Measurements from ENCODE around the gene C9orf57.
"Not testable (repeated sequence)": the region's sequence is repeated elsewhere in the genome, so short reads cannot be mapped to it uniquely, and the experiment has no call there.

C9orf57 gene

DNA sequence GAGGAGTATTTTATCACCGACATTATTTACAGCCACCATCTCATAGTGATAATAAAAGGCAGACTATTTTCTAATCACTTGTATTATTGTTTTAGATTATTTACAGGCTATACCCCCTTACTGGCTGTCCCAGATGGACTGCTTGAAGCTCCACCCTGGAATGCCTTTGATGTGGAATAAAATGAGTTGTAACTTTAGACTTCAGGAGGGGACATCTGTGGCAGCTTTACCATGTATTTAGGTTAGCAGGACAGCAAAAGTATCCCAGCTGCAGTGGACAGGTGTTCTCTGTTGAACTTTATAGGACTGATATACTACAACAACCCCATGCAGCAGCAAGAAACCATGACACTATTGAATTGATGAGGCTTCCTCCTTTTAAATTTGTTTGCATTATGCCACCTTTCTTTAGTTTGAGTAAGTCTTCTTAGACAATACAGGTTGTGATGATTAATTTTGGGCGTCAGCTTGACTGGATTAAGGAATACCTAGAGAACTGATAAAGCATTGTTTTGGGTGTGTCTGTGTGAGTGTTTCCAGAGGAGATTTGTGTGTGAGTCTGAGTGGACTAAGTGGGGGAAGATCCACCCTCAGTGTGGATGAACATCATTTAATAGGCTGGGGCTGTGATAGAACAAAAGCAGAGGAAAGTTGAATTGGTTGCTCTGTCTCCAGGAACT is 29.2 kb upstream of the C9orf57 start:
- no peaks in the 10 kb centered on the region for H3K79me2 ChIP-seq (ENCODE audit: insufficient read depth, low read length)
- no peak for TF ChIP-seq EZH2 (IDR thresholded peaks at IDR 0.05; ENCODE audit: borderline replicate concordance, low read length)
- TF ChIP-seq, protein P1, sequence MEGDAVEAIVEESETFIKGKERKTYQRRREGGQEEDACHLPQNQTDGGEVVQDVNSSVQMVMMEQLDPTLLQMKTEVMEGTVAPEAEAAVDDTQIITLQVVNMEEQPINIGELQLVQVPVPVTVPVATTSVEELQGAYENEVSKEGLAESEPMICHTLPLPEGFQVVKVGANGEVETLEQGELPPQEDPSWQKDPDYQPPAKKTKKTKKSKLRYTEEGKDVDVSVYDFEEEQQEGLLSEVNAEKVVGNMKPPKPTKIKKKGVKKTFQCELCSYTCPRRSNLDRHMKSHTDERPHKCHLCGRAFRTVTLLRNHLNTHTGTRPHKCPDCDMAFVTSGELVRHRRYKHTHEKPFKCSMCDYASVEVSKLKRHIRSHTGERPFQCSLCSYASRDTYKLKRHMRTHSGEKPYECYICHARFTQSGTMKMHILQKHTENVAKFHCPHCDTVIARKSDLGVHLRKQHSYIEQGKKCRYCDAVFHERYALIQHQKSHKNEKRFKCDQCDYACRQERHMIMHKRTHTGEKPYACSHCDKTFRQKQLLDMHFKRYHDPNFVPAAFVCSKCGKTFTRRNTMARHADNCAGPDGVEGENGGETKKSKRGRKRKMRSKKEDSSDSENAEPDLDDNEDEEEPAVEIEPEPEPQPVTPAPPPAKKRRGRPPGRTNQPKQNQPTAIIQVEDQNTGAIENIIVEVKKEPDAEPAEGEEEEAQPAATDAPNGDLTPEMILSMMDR (IDR thresholded peaks at IDR 0.05; ENCODE audit: low read length) = no peak
- no peaks in the 10 kb centered on the region for H3F3A ChIP-seq (ENCODE audit: insufficient read depth, low read length)
- H3K4me3 ChIP-seq (ENCODE audit: low read depth, low read length, poor library complexity, severe bottlenecking) = no peak overlapping the region
- no peaks in the 10 kb centered on the region for H3K4me1 ChIP-seq (ENCODE audit: insufficient read depth, low read length, severe bottlenecking)
- H2AFZ ChIP-seq (ENCODE audit: low read length) = no peak overlapping the region
- H3K27ac ChIP-seq (ENCODE audit: low read depth, low read length, poor library complexity, severe bottlenecking) = no peak overlapping the region
- H3K27me3 ChIP-seq (ENCODE audit: insufficient read depth, low read length) = no peaks in the 10 kb centered on the region
- H4K20me1 ChIP-seq (ENCODE audit: insufficient read depth, low read length) = no peaks in the 10 kb centered on the region
- no peak overlapping the region for H3K9ac ChIP-seq (ENCODE audit: low read length)
- no peaks in the 10 kb centered on the region for H3K36me3 ChIP-seq (ENCODE audit: insufficient read depth, low read length)
- no peaks in the 10 kb centered on the region for H3K9me3 ChIP-seq (ENCODE audit: low read length)
- H3K4me2 ChIP-seq (ENCODE audit: low read length) = no peak overlapping the region
- no peaks in the 10 kb centered on the region for H3K9me2 ChIP-seq (ENCODE audit: low read depth, low read length)

DNA sequence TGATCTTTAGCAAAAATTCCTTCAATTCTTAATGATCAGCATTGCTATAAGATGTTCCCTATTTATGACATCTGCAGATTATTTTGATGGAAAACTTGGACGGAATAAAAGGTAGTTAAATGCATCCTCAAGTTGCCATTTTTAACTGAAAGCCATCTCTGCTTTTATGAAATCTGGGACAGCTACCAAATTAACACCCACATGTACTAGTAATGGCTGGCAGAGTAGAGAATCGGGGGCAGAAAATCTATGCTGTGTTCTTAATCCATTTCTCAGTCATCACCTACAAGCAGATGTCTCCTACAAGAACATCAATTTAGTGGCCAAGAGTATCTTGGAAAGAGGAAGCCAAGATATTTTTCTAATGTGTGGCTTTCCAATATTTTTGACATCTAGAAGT is 22.1 kb upstream of the C9orf57 start:
- no peaks in the 10 kb centered on the region for H3K9me2 ChIP-seq (ENCODE audit: low read depth, low read length)
- H2AFZ ChIP-seq (ENCODE audit: low read length) = no peak overlapping the region
- no peaks in the 10 kb centered on the region for H3K36me3 ChIP-seq (ENCODE audit: insufficient read depth, low read length)
- no peaks in the 10 kb centered on the region for H4K20me1 ChIP-seq (ENCODE audit: insufficient read depth, low read length)
- TF ChIP-seq EZH2 (IDR thresholded peaks at IDR 0.05; ENCODE audit: borderline replicate concordance, low read length) = no peak
- TF ChIP-seq, protein P1 (IDR thresholded peaks at IDR 0.05; ENCODE audit: low read length) = no peak
- no peak overlapping the region for H3K27ac ChIP-seq (ENCODE audit: low read depth, low read length, poor library complexity, severe bottlenecking)
- no peaks in the 10 kb centered on the region for H3K9me3 ChIP-seq (ENCODE audit: low read length)
- no peak overlapping the region for H3K9ac ChIP-seq (ENCODE audit: low read length)
- no peaks in the 10 kb centered on the region for H3K27me3 ChIP-seq (ENCODE audit: insufficient read depth, low read length)
- H3K4me1 ChIP-seq (ENCODE audit: insufficient read depth, low read length, severe bottlenecking) = no peaks in the 10 kb centered on the region
- H3K79me2 ChIP-seq (ENCODE audit: insufficient read depth, low read length) = no peaks in the 10 kb centered on the region
- no peaks in the 10 kb centered on the region for H3F3A ChIP-seq (ENCODE audit: insufficient read depth, low read length)
- no peak overlapping the region for H3K4me2 ChIP-seq (ENCODE audit: low read length)
- H3K4me3 ChIP-seq (ENCODE audit: low read depth, low read length, poor library complexity, severe bottlenecking) = no peak overlapping the region

GRCh38 chr9:72074666-72075065 is 14.3 kb upstream of the C9orf57 start:
- not testable (repeated sequence) for H3K4me2 ChIP-seq (ENCODE audit: low read length); H3K4me1 ChIP-seq (ENCODE audit: insufficient read depth, low read length, severe bottlenecking); H3K27me3 ChIP-seq (ENCODE audit: insufficient read depth, low read length); H3F3A ChIP-seq (ENCODE audit: insufficient read depth, low read length); H2AFZ ChIP-seq (ENCODE audit: low read length); H4K20me1 ChIP-seq (ENCODE audit: insufficient read depth, low read length); H3K27ac ChIP-seq (ENCODE audit: low read depth, low read length, poor library complexity, severe bottlenecking); H3K9ac ChIP-seq (ENCODE audit: low read length); H3K9me3 ChIP-seq (ENCODE audit: low read length); H3K4me3 ChIP-seq (ENCODE audit: low read depth, low read length, poor library complexity, severe bottlenecking); H3K36me3 ChIP-seq (ENCODE audit: insufficient read depth, low read length); H3K79me2 ChIP-seq (ENCODE audit: insufficient read depth, low read length); H3K9me2 ChIP-seq (ENCODE audit: low read depth, low read length)

DNA sequence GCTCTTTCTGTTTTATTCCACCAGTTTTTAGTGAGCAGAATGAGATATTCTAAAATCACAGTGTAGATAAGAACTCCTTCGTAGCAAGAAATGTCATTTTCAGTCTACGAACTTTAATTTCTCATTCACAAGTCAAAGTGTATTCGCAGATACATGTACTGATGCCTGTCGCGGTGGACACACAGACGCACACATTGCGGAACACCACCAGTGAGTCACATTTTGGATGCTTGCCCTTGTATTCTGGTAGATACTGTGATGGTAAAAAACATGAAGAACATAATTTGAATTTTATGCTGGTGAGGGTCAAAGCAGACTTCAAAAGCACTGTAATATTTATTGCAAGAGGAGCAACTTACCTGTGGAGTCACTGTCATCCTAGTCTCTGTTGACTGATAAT is 4.7 kb upstream of the C9orf57 start:
- Histone ChIP-seq H2AFZ (ENCODE audit: low read length) (no peak overlapping the region), H3K4me3 (ENCODE audit: low read depth, low read length, poor library complexity, severe bottlenecking) (no peak overlapping the region), H3K4me1 (ENCODE audit: insufficient read depth, low read length, severe bottlenecking) (no peaks in the 10 kb centered on the region), H3K27me3 (ENCODE audit: insufficient read depth, low read length) (no peaks in the 10 kb centered on the region), H3K4me2 (ENCODE audit: low read length) (no peak overlapping the region), H3K36me3 (ENCODE audit: insufficient read depth, low read length) (no peaks in the 10 kb centered on the region), H3F3A (ENCODE audit: insufficient read depth, low read length) (no peaks in the 10 kb centered on the region), H3K9ac (ENCODE audit: low read length) (no peak overlapping the region), H3K9me3 (ENCODE audit: low read length) (no peaks in the 10 kb centered on the region), H3K27ac (ENCODE audit: low read depth, low read length, poor library complexity, severe bottlenecking) (no peak overlapping the region), H4K20me1 (ENCODE audit: insufficient read depth, low read length) (no peaks in the 10 kb centered on the region), H3K79me2 (ENCODE audit: insufficient read depth, low read length) (no peaks in the 10 kb centered on the region), H3K9me2 (ENCODE audit: low read depth, low read length) (no peaks in the 10 kb centered on the region)
- TF ChIP-seq EZH2 (IDR thresholded peaks at IDR 0.05; ENCODE audit: borderline replicate concordance, low read length) = no peak
- TF ChIP-seq, protein P1 (IDR thresholded peaks at IDR 0.05; ENCODE audit: low read length) = no peak

Measured in OCI-LY1 (cell line).